WTC11 (cell line): ENCODE results near the gene RGMA. TPM values are rescaled to one million over a fixed set of nuclear protein-coding genes. Genes with fewer than 3 reads are reported as not detected.

Source experiments
- CTCF ChIP-seq: fragments of 200-600 bp; IDR thresholded peaks from 2 replicates; pipeline ENCODE4 v1.8.0; 2022; ENCODE audit warnings: antibody characterized with exemption
- NFATC4 ChIP-seq: fragments of 250-450 bp; sonication (Bioruptor Pico); IDR thresholded peaks from 2 replicates; pipeline ENCODE4 v1.9.0; 2021; ENCODE audit warnings: mild to moderate bottlenecking
- NR2C2 ChIP-seq: sonication (generic); formaldehyde crosslinking; IDR thresholded peaks from 2 replicates; pipeline ENCODE4 v1.8.0; 2022; ENCODE audit warnings: mild to moderate bottlenecking, missing genetic modification reagents
- NR3C1 ChIP-seq: sonication (generic); formaldehyde crosslinking; conservative IDR thresholded peaks from 2 replicates; pipeline ENCODE4 v1.8.1; 2023; ENCODE audit warnings: low read depth, mild to moderate bottlenecking, missing genetic modification reagents
- SMAD3 ChIP-seq: sonication (generic); formaldehyde crosslinking; IDR thresholded peaks from 2 replicates; pipeline ENCODE4 v1.8.0; 2022; ENCODE audit warnings: missing genetic modification reagents, mild to moderate bottlenecking, borderline replicate concordance
- SP1 ChIP-seq: sonication (generic); formaldehyde crosslinking; conservative IDR thresholded peaks from 2 replicates; pipeline ENCODE4 v1.8.1; 2022; ENCODE audit warnings: missing genetic modification reagents
- TEAD4 ChIP-seq: sonication (generic); formaldehyde crosslinking; IDR thresholded peaks from 2 replicates; pipeline ENCODE4 v1.8.0; 2022; ENCODE audit warnings: mild to moderate bottlenecking, missing genetic modification reagents
- TP53 ChIP-seq: sonication (generic); formaldehyde crosslinking; IDR thresholded peaks from 2 replicates; pipeline ENCODE4 v1.8.1; 2023; ENCODE audit warnings: mild to moderate bottlenecking, missing genetic modification reagents
- ZNF512 ChIP-seq: sonication (generic); formaldehyde crosslinking; IDR thresholded peaks from 2 replicates; pipeline ENCODE4 v1.8.1; 2022; ENCODE audit warnings: missing genetic modification reagents, borderline replicate concordance
- total RNA-seq: library from RNA; stranded (reverse); gene quantifications from 3 replicates; pipeline ENCODE4 v1.2.3, GENCODE V29; 2021
- TF ChIP-seq, protein P1 (sequence below): sonication (generic); formaldehyde crosslinking; conservative IDR thresholded peaks from 2 replicates; pipeline ENCODE4 v1.8.1; 2022; ENCODE audit warnings: mild to moderate bottlenecking, missing genetic modification reagents

RGMA gene
- total RNA-seq, 1 experiment from 2014 or later = 47.2 TPM

GRCh38 chr15:92989470-92989869 is 99.5 kb downstream of the RGMA start (continued):
- TF ChIP-seq CTCF (no peak), NFATC4 (no peak), TEAD4 (CRISPR knock-in tag) (no peak), NR2C2 (CRISPR knock-in tag) (no peak), TP53 (CRISPR knock-in tag) (no peak), SP1 (CRISPR knock-in tag) (no peak), SMAD3 (no peak), NR3C1 (no peak), ZNF512 (no peak)
- TF ChIP-seq, protein P1, sequence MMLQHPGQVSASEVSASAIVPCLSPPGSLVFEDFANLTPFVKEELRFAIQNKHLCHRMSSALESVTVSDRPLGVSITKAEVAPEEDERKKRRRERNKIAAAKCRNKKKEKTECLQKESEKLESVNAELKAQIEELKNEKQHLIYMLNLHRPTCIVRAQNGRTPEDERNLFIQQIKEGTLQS (CRISPR knock-in tag) = no peak

Other genes starting within 250 kb of the RGMA start
- gene CHD2, start 188.9 kb downstream of the RGMA start, total RNA-seq = 75.8 to 101 TPM (median 87.6 TPM) in 3 replicates